ENCODE data around the gene PEDS1. TPM values are rescaled to one million over a fixed set of nuclear protein-coding genes. Genes with fewer than 3 reads are reported as not detected.
A peak's percentile ranks its signal among the peaks of the same experiment; 100 is the strongest.
"Not testable (repeated sequence)": the region's sequence is repeated elsewhere in the genome, so short reads cannot be mapped to it uniquely, and the experiment has no call there.

PEDS1 gene
- 10 to 100 TPM; 15.2 to 33.5 (median 19.7) TPM for polyA plus RNA-seq

- H3K27ac Mint-ChIP-seq: peak within 1 kb of the TSS; percentile 86 to 97 (median 91)
- H3K4me3 Mint-ChIP-seq: peak within 1 kb of the TSS; percentile 86 to 89 (median 88)
- H3K36me3 Mint-ChIP-seq: no peaks in the 10 kb centered on the region
- H3K27me3 Mint-ChIP-seq (ENCODE audit: low read depth in 3 of 3): peaks cover 0 to 14% (median 2%) of the 10 kb centered on the region in 3 donors
- peak; percentile 85 to 87 (median 87) for DNase-seq
- H3K4me1 Mint-ChIP-seq: peaks cover 40 to 54% of the 10 kb centered on the region in 2 donors
- H3K9me3 Mint-ChIP-seq: no peaks in the 10 kb centered on the region
Measured at GRCh38 chr20:50153500-50154377, at the start of gene PEDS1. TSS of gene PEDS1 (minus strand) at chr20:50153723. CDS start at chr20:50153637, 86 bp downstream.

- Mint-ChIP-seq H3K27me3 (ENCODE audit: low read depth in 3 of 3) (peaks cover 0 to 6% (median 5%) of the 10 kb centered on the region in 3 donors), H3K4me3 (no peak overlapping the region), H3K4me1 (no peaks in the 10 kb centered on the region), H3K9me3 (peaks cover 0 to 5% (median 0%) of the 10 kb centered on the region in 6 donors), H3K36me3 (peaks cover 8 to 21% (median 13%) of the 10 kb centered on the region in 3 donors), H3K27ac (no peak overlapping the region)
- no peak for DNase-seq
Measured at GRCh38 chr20:50202677-50203076, 49.2 kb upstream of the PEDS1 start.

GRCh38 chr20:50201710-50202109, 48.2 kb upstream of the PEDS1 start:
- H3K4me3 Mint-ChIP-seq; H3K27me3 Mint-ChIP-seq (ENCODE audit: low read depth in 3 of 3); H3K27ac Mint-ChIP-seq; H3K9me3 Mint-ChIP-seq; H3K4me1 Mint-ChIP-seq; DNase-seq: not testable (repeated sequence)
- H3K36me3 Mint-ChIP-seq: peaks cover 8 to 20% (median 13%) of the 10 kb centered on the region in 3 donors

GRCh38 chr20:50200482-50201104, 47.1 kb upstream of the PEDS1 start:
- peaks cover 8 to 23% (median 13%) of the 10 kb centered on the region in 3 donors for H3K36me3 Mint-ChIP-seq
- no peak for DNase-seq
- H3K27me3 Mint-ChIP-seq (ENCODE audit: low read depth in 3 of 3): peaks cover 0 to 9% (median under 1%) of the 10 kb centered on the region in 3 donors
- no peak overlapping the region for H3K27ac Mint-ChIP-seq
- no peak overlapping the region for H3K4me3 Mint-ChIP-seq
- H3K4me1 Mint-ChIP-seq: no peaks in the 10 kb centered on the region
- H3K9me3 Mint-ChIP-seq: peaks cover 0 to 5% (median 0%) of the 10 kb centered on the region in 6 donors

GRCh38 chr20:50199703-50200102, 46.2 kb upstream of the PEDS1 start:
- no peak for DNase-seq
- peaks cover 0 to 9% (median 2%) of the 10 kb centered on the region in 3 donors for H3K27me3 Mint-ChIP-seq (ENCODE audit: low read depth in 3 of 3)
- peaks cover 8 to 23% (median 17%) of the 10 kb centered on the region in 3 donors for H3K36me3 Mint-ChIP-seq
- peaks cover 4% of the 10 kb centered on the region in 2 donors for H3K4me1 Mint-ChIP-seq
- H3K27ac Mint-ChIP-seq: no peak overlapping the region
- H3K4me3 Mint-ChIP-seq: no peak overlapping the region
- peaks cover 0 to 5% (median 0%) of the 10 kb centered on the region in 6 donors for H3K9me3 Mint-ChIP-seq

- Mint-ChIP-seq H3K9me3 (peaks cover 0 to 2% (median 0%) of the 10 kb centered on the region in 6 donors), H3K27ac (no peak overlapping the region), H3K27me3 (ENCODE audit: low read depth in 3 of 3) (peaks cover 0 to 9% (median 2%) of the 10 kb centered on the region in 3 donors), H3K4me1 (peaks cover 10 to 12% of the 10 kb centered on the region in 2 donors), H3K4me3 (no peak overlapping the region), H3K36me3 (peaks cover 4 to 16% (median 12%) of the 10 kb centered on the region in 3 donors)
- no peak for DNase-seq
Measured at GRCh38 chr20:50198716-50199115, 45.2 kb upstream of the PEDS1 start.

- H3K27me3 Mint-ChIP-seq (ENCODE audit: low read depth in 3 of 3): peaks cover 0 to 9% (median 4%) of the 10 kb centered on the region in 3 donors
- H3K36me3 Mint-ChIP-seq: peaks cover 4 to 13% (median 12%) of the 10 kb centered on the region in 3 donors
- peaks cover 15 to 17% of the 10 kb centered on the region in 2 donors for H3K4me1 Mint-ChIP-seq
- H3K9me3 Mint-ChIP-seq: no peaks in the 10 kb centered on the region
- no peak for DNase-seq
- no peak overlapping the region for H3K4me3 Mint-ChIP-seq
- H3K27ac Mint-ChIP-seq: no peak overlapping the region
Measured at GRCh38 chr20:50198180-50198666, 44.7 kb upstream of the PEDS1 start.

GRCh38 chr20:50197463-50198179, 44.1 kb upstream of the PEDS1 start:
- no peak overlapping the region for H3K4me3 Mint-ChIP-seq
- H3K36me3 Mint-ChIP-seq: peaks cover 4 to 13% (median 12%) of the 10 kb centered on the region in 3 donors
- no peaks in the 10 kb centered on the region for H3K9me3 Mint-ChIP-seq
- DNase-seq: no peak
- no peak overlapping the region for H3K27ac Mint-ChIP-seq
- H3K4me1 Mint-ChIP-seq: peaks cover 21 to 23% of the 10 kb centered on the region in 2 donors
- H3K27me3 Mint-ChIP-seq (ENCODE audit: low read depth in 3 of 3): peaks cover 0 to 9% (median 5%) of the 10 kb centered on the region in 3 donors

GRCh38 chr20:50196896-50197295, 43.4 kb upstream of the PEDS1 start:
- Mint-ChIP-seq H3K9me3 (no peaks in the 10 kb centered on the region), H3K27ac (no peak overlapping the region), H3K4me3 (no peak overlapping the region), H3K4me1 (peaks cover 27 to 28% of the 10 kb centered on the region in 2 donors), H3K36me3 (peaks cover 4 to 13% (median 12%) of the 10 kb centered on the region in 3 donors), H3K27me3 (ENCODE audit: low read depth in 3 of 3) (peaks cover 0 to 9% (median 5%) of the 10 kb centered on the region in 3 donors)
- no peak for DNase-seq

GRCh38 chr20:50196248-50196647, 42.7 kb upstream of the PEDS1 start:
- DNase-seq: no peak
- Mint-ChIP-seq H3K9me3 (no peaks in the 10 kb centered on the region), H3K4me3 (no peak overlapping the region), H3K36me3 (peaks cover 4 to 12% (median 12%) of the 10 kb centered on the region in 3 donors), H3K27ac (peak overlapping the region in 1 of 6 donors; percentile 30), H3K27me3 (ENCODE audit: low read depth in 3 of 3) (peaks cover 0 to 9% (median 5%) of the 10 kb centered on the region in 3 donors), H3K4me1 (peaks cover 27 to 28% of the 10 kb centered on the region in 2 donors)

- H3K27ac Mint-ChIP-seq: peak overlapping the region in 1 of 6 donors; percentile 30
- no peak overlapping the region for H3K4me3 Mint-ChIP-seq
- peaks cover 0 to 9% (median 5%) of the 10 kb centered on the region in 3 donors for H3K27me3 Mint-ChIP-seq (ENCODE audit: low read depth in 3 of 3)
- peaks cover 4 to 9% (median 8%) of the 10 kb centered on the region in 3 donors for H3K36me3 Mint-ChIP-seq
- no peaks in the 10 kb centered on the region for H3K9me3 Mint-ChIP-seq
- no peak for DNase-seq
- peaks cover 27 to 28% of the 10 kb centered on the region in 2 donors for H3K4me1 Mint-ChIP-seq
Measured at GRCh38 chr20:50195524-50196120, 42.1 kb upstream of the PEDS1 start.

GRCh38 chr20:50194831-50195523, 41.5 kb upstream of the PEDS1 start:
- Mint-ChIP-seq H3K9me3 (no peaks in the 10 kb centered on the region), H3K4me3 (peak overlapping the region in 1 of 5 donors; percentile 53), H3K27ac (peak overlapping the region in 3 of 6 donors; percentile 6 to 24 (median 12)), H3K4me1 (peaks cover 27 to 28% of the 10 kb centered on the region in 2 donors), H3K36me3 (peaks cover 4 to 9% (median 8%) of the 10 kb centered on the region in 3 donors), H3K27me3 (ENCODE audit: low read depth in 3 of 3) (peaks cover 0 to 9% (median 5%) of the 10 kb centered on the region in 3 donors)
- DNase-seq: no peak

Measured in immature natural killer cell (primary cell).